Measurements from ENCODE around the gene LARP4B. TPM values are rescaled to one million over a fixed set of nuclear protein-coding genes. Genes with fewer than 3 reads are reported as not detected.

Gene LARP4B
- total RNA-seq, 1 donor from 2014 or later: 33.1 TPM

DNA sequence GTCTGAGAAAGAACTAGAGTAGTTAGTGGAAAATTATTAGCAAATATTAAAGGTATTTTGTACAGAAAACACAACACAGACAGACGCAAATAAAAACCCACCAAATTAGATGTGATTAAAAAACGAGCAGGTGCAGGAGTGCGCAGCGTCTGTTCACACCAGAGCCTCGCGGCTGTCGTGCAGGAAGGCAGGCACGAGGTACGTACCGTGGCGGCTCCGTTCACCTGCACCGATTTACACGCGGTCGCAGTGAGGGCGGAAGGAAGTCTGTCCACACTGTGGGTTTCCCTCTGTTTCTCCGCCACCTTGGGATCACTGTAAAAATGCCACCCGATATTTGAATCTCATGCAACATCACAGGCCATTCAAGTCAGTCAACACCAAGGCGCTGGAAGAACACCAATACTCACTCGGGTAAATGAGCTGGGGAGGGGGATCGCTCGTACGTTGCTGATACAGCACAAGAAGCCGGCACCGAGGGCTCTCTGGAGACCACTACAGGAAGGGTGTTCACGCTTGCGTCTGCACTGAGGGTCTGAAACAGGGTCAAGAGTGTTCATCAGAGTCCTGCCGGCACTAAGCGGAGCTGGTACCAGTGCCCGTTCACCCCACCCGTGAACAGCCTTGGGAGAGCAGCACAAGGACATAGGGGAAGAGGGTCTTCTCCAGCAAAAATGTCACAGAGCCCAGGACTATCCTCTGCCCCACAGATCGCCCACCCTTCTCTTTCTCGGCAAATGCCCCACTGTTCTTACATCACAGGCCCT lies 116.8 kb downstream of the LARP4B start:
- H3F3A ChIP-seq (ENCODE audit: low read depth): peaks cover 11% of the 10 kb centered on the region
- H3K79me2 ChIP-seq (ENCODE audit: low read depth): no peaks in the 10 kb centered on the region
- H3K27ac ChIP-seq: no peak overlapping the region
- H3K36me3 Mint-ChIP-seq: peaks cover 31% of the 10 kb centered on the region
- no peak overlapping the region for H3K27ac Mint-ChIP-seq
- peaks cover 11% of the 10 kb centered on the region for H3K36me3 ChIP-seq
- H3K27me3 ChIP-seq: no peaks in the 10 kb centered on the region
- no peak overlapping the region for H2AFZ ChIP-seq (replicated peaks)
- H4K20me1 ChIP-seq (ENCODE audit: low read depth): peaks cover 9% of the 10 kb centered on the region
- no peaks in the 10 kb centered on the region for H3K9me3 ChIP-seq (ENCODE audit: low read depth)
- H3K4me2 ChIP-seq: no peak overlapping the region
- no peak for TF ChIP-seq EZH2 (IDR thresholded peaks at IDR 0.05)
- no peak for TF ChIP-seq EZH2phosphoT487 (IDR thresholded peaks at IDR 0.05)
- TF ChIP-seq, protein P1, sequence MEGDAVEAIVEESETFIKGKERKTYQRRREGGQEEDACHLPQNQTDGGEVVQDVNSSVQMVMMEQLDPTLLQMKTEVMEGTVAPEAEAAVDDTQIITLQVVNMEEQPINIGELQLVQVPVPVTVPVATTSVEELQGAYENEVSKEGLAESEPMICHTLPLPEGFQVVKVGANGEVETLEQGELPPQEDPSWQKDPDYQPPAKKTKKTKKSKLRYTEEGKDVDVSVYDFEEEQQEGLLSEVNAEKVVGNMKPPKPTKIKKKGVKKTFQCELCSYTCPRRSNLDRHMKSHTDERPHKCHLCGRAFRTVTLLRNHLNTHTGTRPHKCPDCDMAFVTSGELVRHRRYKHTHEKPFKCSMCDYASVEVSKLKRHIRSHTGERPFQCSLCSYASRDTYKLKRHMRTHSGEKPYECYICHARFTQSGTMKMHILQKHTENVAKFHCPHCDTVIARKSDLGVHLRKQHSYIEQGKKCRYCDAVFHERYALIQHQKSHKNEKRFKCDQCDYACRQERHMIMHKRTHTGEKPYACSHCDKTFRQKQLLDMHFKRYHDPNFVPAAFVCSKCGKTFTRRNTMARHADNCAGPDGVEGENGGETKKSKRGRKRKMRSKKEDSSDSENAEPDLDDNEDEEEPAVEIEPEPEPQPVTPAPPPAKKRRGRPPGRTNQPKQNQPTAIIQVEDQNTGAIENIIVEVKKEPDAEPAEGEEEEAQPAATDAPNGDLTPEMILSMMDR (IDR thresholded peaks at IDR 0.05): no peak
- H3K4me1 Mint-ChIP-seq: no peaks in the 10 kb centered on the region
- peaks cover 6% of the 10 kb centered on the region for H3K27me3 Mint-ChIP-seq (ENCODE audit: insufficient read depth, low read depth)
- no peaks in the 10 kb centered on the region for H3K9me3 Mint-ChIP-seq
- H3K4me3 ChIP-seq: no peak overlapping the region
- no peaks in the 10 kb centered on the region for H3K4me1 ChIP-seq
- no peak for DNase-seq (ENCODE audit: low spot score)
- no peak overlapping the region for H3K4me3 Mint-ChIP-seq
- H3K9ac ChIP-seq: no peak overlapping the region

DNA sequence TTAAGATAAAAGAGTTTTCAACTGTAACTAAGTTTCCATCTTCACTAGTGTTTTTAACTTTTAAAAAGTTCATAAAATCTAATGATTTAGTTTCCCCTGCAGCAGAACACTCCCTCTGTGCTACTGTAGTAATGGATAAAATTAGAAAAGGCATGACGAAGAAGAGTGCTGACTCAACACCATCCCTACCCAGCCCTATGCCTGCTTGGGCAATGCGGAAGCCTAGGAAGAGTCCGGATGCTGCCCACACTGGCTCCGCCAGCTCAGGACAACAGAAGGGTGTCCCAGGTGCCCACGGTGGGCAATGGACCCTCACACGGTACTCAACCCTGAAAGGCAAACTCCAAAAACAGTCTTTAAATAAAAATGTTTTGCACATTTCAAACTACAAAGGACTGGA lies 118.2 kb downstream of the LARP4B start:
- peaks cover 11% of the 10 kb centered on the region for H3K36me3 ChIP-seq
- H3K4me3 Mint-ChIP-seq: no peak overlapping the region
- H3K4me2 ChIP-seq: no peak overlapping the region

DNA sequence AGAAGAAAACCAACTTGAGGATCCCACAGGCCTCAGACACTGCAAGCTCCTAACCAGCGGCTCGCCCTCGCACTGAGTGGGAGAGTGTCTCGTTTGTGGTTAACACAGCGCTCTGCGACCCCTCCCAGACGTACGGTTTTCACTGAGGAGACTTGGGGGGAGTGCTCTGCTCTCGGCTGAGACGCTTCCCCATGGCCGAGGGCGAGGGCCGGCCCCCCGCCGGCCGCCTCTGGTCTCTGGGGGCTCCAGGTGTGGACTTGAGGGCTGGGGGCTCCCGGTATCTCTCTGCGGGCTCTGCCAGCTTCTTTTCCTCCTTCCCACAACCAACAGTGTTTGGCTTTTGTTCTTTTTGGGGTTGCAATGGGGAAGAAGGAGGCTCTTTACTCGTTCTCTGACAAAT lies 118.7 kb downstream of the LARP4B start:
- H4K20me1 ChIP-seq (ENCODE audit: low read depth): peaks cover 9% of the 10 kb centered on the region
- no peak overlapping the region for H3K27ac ChIP-seq
- H3K4me1 ChIP-seq: no peaks in the 10 kb centered on the region
- no peaks in the 10 kb centered on the region for H3K9me3 ChIP-seq (ENCODE audit: low read depth)
- DNase-seq (ENCODE audit: low spot score): no peak
- H3K36me3 Mint-ChIP-seq: peaks cover 28% of the 10 kb centered on the region
- no peak overlapping the region for H3K4me3 ChIP-seq
- no peak overlapping the region for H3K4me2 ChIP-seq
- peaks cover 6% of the 10 kb centered on the region for H3K27me3 Mint-ChIP-seq (ENCODE audit: insufficient read depth, low read depth)
- H3K79me2 ChIP-seq (ENCODE audit: low read depth): no peaks in the 10 kb centered on the region
- no peak overlapping the region for H3K9ac ChIP-seq
- TF ChIP-seq EZH2 (IDR thresholded peaks at IDR 0.05): no peak
- TF ChIP-seq, protein P1 (IDR thresholded peaks at IDR 0.05): no peak
- TF ChIP-seq EZH2phosphoT487 (IDR thresholded peaks at IDR 0.05): no peak
- no peaks in the 10 kb centered on the region for H3K4me1 Mint-ChIP-seq
- no peak overlapping the region for H2AFZ ChIP-seq (replicated peaks)
- peaks cover 11% of the 10 kb centered on the region for H3F3A ChIP-seq (ENCODE audit: low read depth)
- peaks cover 11% of the 10 kb centered on the region for H3K36me3 ChIP-seq
- H3K9me3 Mint-ChIP-seq: no peaks in the 10 kb centered on the region
- no peaks in the 10 kb centered on the region for H3K27me3 ChIP-seq
- no peak overlapping the region for H3K27ac Mint-ChIP-seq
- H3K4me3 Mint-ChIP-seq: no peak overlapping the region

More for the DNA sequence above, 118.2 kb downstream of the LARP4B start:
- no peak for DNase-seq (ENCODE audit: low spot score)
- Mint-ChIP-seq H3K9me3 (no peaks in the 10 kb centered on the region), H3K27ac (no peak overlapping the region), H3K27me3 (ENCODE audit: insufficient read depth, low read depth) (peaks cover 6% of the 10 kb centered on the region), H3K36me3 (peaks cover 28% of the 10 kb centered on the region), H3K4me1 (no peaks in the 10 kb centered on the region)
- Histone ChIP-seq H4K20me1 (ENCODE audit: low read depth) (peaks cover 9% of the 10 kb centered on the region), H3K9me3 (ENCODE audit: low read depth) (no peaks in the 10 kb centered on the region), H3K4me1 (no peaks in the 10 kb centered on the region), H3K79me2 (ENCODE audit: low read depth) (no peaks in the 10 kb centered on the region), H3K27ac (no peak overlapping the region), H3K27me3 (no peaks in the 10 kb centered on the region), H3K4me3 (no peak overlapping the region), H3K9ac (no peak overlapping the region), H3F3A (ENCODE audit: low read depth) (peaks cover 11% of the 10 kb centered on the region), H2AFZ (replicated peaks) (no peak overlapping the region)
- TF ChIP-seq EZH2 (IDR thresholded peaks at IDR 0.05): no peak

All from neural progenitor cell (in vitro differentiated cells).